A549 (cell line): ENCODE measurements around the gene FOXC2. TPM values are rescaled to one million over a fixed set of nuclear protein-coding genes. Genes with fewer than 3 reads are reported as not detected.

Source experiments
- ATAC-seq, 2 experiments: fragments of 200-7000 bp in 1 of 2; fragments of >200 bp in 1 of 2; cut with Nextera tagmentation in 1 of 2; cut with Tn5 transposase in 1 of 2; 3 replicates each; pipeline versions ENCODE4 v1.8.0 to v1.9.1; 2018 to 2020; ENCODE audit warnings: mild to moderate bottlenecking in 1 of 2, moderate library complexity in 1 of 2
- CTCF ChIA-PET: fragments of 300-600 bp; sonication (Branson Sonifier 250); formaldehyde crosslinking; extraction: SDS; loops from one replicate; lab custom pipeline; 2021; ENCODE audit warnings: antibody characterized with exemption, inconsistent platforms; lab: Yijun Ruan, JAX
- POLR2A ChIA-PET: fragments of 350-600 bp; formaldehyde crosslinking; extraction: SDS; loops from one replicate; lab custom pipeline; 2021; ENCODE audit warnings: antibody characterized with exemption, inconsistent platforms; lab: Yijun Ruan, JAX
- DNase-seq, 2 experiments: peaks; one replicate each; pipeline versions ENCODE4 v3.0.0 to v3.0.0-alpha.2; 2011 to 2016; ENCODE audit warnings: low read depth in 1 of 2, low spot score in 1 of 2
- FAIRE-seq: peaks from 2 replicates; lab custom pipeline; 2011; peaks lifted over from hg19 to GRCh38; lab: Jason Lieb, UNC
- H3K27ac ChIP-seq, 2 experiments: fragments of >200 bp; sonication (Bioruptor Twin); formaldehyde crosslinking; 3 replicates each; pipeline ENCODE4 v1.5.1; 2016 to 2017
- H3K4me1 ChIP-seq: fragments of >200 bp; sonication (Bioruptor Twin); formaldehyde crosslinking; 3 replicates; pipeline ENCODE4 v1.6.1; 2016
- H3K4me2 ChIP-seq: fragments of >200 bp; sonication (Bioruptor Twin); formaldehyde crosslinking; 3 replicates; pipeline ENCODE4 v1.6.1; 2016
- H3K4me3 ChIP-seq: fragments of >200 bp; sonication (Bioruptor Twin); formaldehyde crosslinking; 3 replicates; pipeline ENCODE4 v1.5.1; 2016
- H3K9me3 ChIP-seq: fragments of >200 bp; sonication (Bioruptor Twin); formaldehyde crosslinking; 3 replicates; pipeline ENCODE4 v1.6.1; 2016
- ATOH8 ChIP-seq: fragments of 250-450 bp; sonication (Bioruptor Pico); IDR thresholded peaks from 2 replicates; pipeline ENCODE4 v1.5.0; 2020; ENCODE audit warnings: low read depth, mild to moderate bottlenecking, moderate library complexity
- CBX8 ChIP-seq: fragments of 200-600 bp; sonication (generic); IDR thresholded peaks from 2 replicates; pipeline ENCODE4 v1.6.1; 2016
- EHF ChIP-seq: fragments of 250-450 bp; sonication (Bioruptor Pico); IDR thresholded peaks from 2 replicates; pipeline ENCODE4 v1.5.0; 2020; ENCODE audit warnings: mild to moderate bottlenecking
- FOSB ChIP-seq: fragments of 250-450 bp; sonication (Bioruptor Pico); IDR thresholded peaks from 2 replicates; pipeline ENCODE4 v1.5.0; 2020; ENCODE audit warnings: mild to moderate bottlenecking, moderate library complexity
- HOXB13 ChIP-seq: fragments of 250-450 bp; sonication (Bioruptor Pico); IDR thresholded peaks from 2 replicates; pipeline ENCODE4 v1.5.0; 2020; ENCODE audit warnings: low read depth, mild to moderate bottlenecking, moderate library complexity
- JUN ChIP-seq, 2 experiments: fragments of >200 bp; sonication (Bioruptor Twin); formaldehyde crosslinking; IDR thresholded peaks; 2 replicates in 1 of 2; 3 replicates in 1 of 2; pipeline ENCODE4 v1.6.1; 2016 to 2017
- JUNB ChIP-seq: fragments of >200 bp; sonication (Bioruptor Twin); formaldehyde crosslinking; IDR thresholded peaks from 2 replicates; pipeline ENCODE4 v1.6.1; 2016
- MAX ChIP-seq: IDR thresholded peaks from 2 replicates; pipeline ENCODE4 v1.6.1; 2012
- NFE2L2 ChIP-seq: fragments of 150-350 bp; conservative IDR thresholded peaks from 2 replicates; pipeline ENCODE4 v1.6.1; 2014; ENCODE audit warnings: low read length
- PBX3 ChIP-seq: IDR thresholded peaks from 2 replicates; pipeline ENCODE4 v1.6.1; 2012
- PHF8 ChIP-seq: fragments of 200-600 bp; sonication (generic); IDR thresholded peaks from 2 replicates; pipeline ENCODE4 v1.6.1; 2016; ENCODE audit warnings: low read depth, mild to moderate bottlenecking, antibody characterized with exemption, moderate library complexity, borderline replicate concordance
- POLR2A ChIP-seq: IDR thresholded peaks from 2 replicates; pipeline ENCODE4 v1.6.1; 2012; ENCODE audit warnings: mild to moderate bottlenecking, low read length
- POLR2AphosphoS2 ChIP-seq: conservative IDR thresholded peaks from 2 replicates; pipeline ENCODE4 v1.6.1; 2012; ENCODE audit warnings: low read length, improper control_type of control experiment, inconsistent platforms
- RAD21 ChIP-seq, 2 experiments: fragments of >200 bp in 1 of 2; sonication (Bioruptor Twin) in 1 of 2; formaldehyde crosslinking in 1 of 2; IDR thresholded peaks in 1 of 2; conservative IDR thresholded peaks in 1 of 2; 2 replicates in 1 of 2; 3 replicates in 1 of 2; pipeline ENCODE4 v1.6.1; 2012 to 2018; ENCODE audit warnings: inconsistent platforms in 1 of 2
- RARB ChIP-seq: fragments of 250-450 bp; sonication (Bioruptor Pico); IDR thresholded peaks from 2 replicates; pipeline ENCODE4 v1.8.0; 2021; ENCODE audit warnings: mild to moderate bottlenecking, moderate library complexity
- SMC3 ChIP-seq: fragments of >200 bp; sonication (Bioruptor Twin); formaldehyde crosslinking; IDR thresholded peaks from 3 replicates; pipeline ENCODE4 v1.6.1; 2018; ENCODE audit warnings: inconsistent platforms
- SREBF2 ChIP-seq: fragments of 450-650 bp; IDR thresholded peaks from 2 replicates; pipeline ENCODE4 v1.6.1; 2014; ENCODE audit warnings: mild to moderate bottlenecking, moderate library complexity
- ZC3H11A ChIP-seq: fragments of 450-650 bp; IDR thresholded peaks from 2 replicates; pipeline ENCODE4 v1.6.1; 2014; ENCODE audit warnings: antibody characterized with exemption, mild to moderate bottlenecking
- ZSCAN20 ChIP-seq: fragments of 250-450 bp; sonication (Bioruptor Pico); IDR thresholded peaks from 2 replicates; pipeline ENCODE4 v1.8.0; 2022; ENCODE audit warnings: mild to moderate bottlenecking, moderate library complexity
- WGBS: methylation state at CpG from one replicate; pipeline ENCODE4 v1.1.6; 2017; ENCODE audit errors: missing lambda C conversion rate; 5-methylcytosine and 5-hydroxymethylcytosine counted together
- polyA plus RNA-seq, 4 experiments: library from polyadenylated mRNA; depleted of rRNA in 3 of 4; stranded (reverse); fragments of >200 nt; fragmentation: RNase III in 1 of 4; extraction: RNeasy Plus Mini Kit Qiagen cat#74134 plus additional on column Dnase treatment in 1 of 4; gene quantifications; 2 replicates in 3 of 4; 3 replicates in 1 of 4; pipeline ENCODE4 v1.2.3, GENCODE V29; 2011 to 2017
- TF ChIP-seq, protein P1 (sequence below): fragments of >200 bp; sonication (Bioruptor Twin); formaldehyde crosslinking; IDR thresholded peaks from 2 replicates; pipeline ENCODE4 v1.6.1; 2016
- TF ChIP-seq, protein P2 (sequence below): fragments of 450-650 bp; IDR thresholded peaks from 2 replicates; pipeline ENCODE4 v1.6.1; 2014; ENCODE audit warnings: antibody characterized with exemption
- TF ChIP-seq, protein P3 (sequence below): fragments of 250-450 bp; sonication (Bioruptor Pico); IDR thresholded peaks from 2 replicates; pipeline ENCODE4 v1.5.0; 2021; ENCODE audit warnings: mild to moderate bottlenecking, moderate library complexity, borderline replicate concordance
- TF ChIP-seq, protein P4 (sequence below): fragments of 150-350 bp; IDR thresholded peaks from 2 replicates; pipeline ENCODE4 v1.6.1; 2014; ENCODE audit warnings: low read depth, mild to moderate bottlenecking, low read length

The FOXC2 gene
- polyA plus RNA-seq, 2 of the 4 experiments (the other 2 are of a cell fraction) = 0.06 to 0.28 TPM

DNA sequence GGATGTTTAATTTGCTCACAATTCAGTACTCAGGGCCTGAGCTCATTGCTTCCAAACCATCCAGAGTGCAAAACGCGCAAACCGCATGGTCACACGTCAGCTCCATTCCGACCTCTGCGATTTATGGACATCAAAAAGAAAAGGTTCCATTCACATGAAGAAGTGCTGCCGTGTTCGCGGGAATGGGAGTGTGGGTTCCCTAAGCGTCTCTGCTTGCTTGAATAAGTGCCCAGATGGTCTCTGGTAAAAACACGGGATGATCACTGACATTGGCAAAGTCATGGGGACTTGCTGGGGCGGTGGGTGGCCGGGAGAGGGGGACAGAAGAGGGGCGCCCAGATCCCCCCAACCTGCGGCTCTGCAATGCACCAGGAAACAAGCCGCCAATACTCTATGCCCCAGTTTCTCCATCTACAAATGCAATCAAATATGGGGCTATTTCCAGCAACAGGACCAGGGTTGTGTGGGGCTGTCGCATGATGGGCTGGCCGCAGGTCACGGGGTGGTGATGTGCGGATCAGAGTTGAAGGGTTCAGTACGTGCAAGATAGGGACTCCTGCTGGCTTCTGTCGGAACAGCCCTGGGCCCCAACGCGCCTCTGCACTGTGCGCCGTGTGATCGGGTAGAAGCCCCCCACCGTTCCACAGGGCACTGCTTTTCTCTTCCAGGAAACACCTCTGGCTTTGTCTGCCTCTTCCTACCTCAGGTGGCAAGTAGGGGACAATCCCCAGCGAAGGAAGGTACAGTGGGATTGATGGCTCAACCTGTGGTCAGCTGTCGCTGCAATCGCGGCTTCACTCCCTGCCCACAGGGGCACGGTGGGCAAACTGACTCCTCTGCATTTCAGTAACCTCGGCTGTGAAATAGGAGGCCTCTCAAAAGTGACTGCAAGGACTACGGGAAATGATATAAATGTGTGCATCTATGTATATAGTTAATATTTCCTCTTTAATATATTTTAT lies 45.1 kb upstream of the FOXC2 start (continued):
- TF ChIP-seq, protein P1, sequence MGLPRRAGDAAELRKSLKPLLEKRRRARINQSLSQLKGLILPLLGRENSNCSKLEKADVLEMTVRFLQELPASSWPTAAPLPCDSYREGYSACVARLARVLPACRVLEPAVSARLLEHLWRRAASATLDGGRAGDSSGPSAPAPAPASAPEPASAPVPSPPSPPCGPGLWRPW = no peak
- TF ChIP-seq JUNB = no peak
- TF ChIP-seq RARB = no peak
- TF ChIP-seq JUN (IDR thresholded peaks at IDR 0.05) = no peak
- no peak for TF ChIP-seq HOXB13 (CRISPR knock-in tag)
- TF ChIP-seq, protein P2, sequence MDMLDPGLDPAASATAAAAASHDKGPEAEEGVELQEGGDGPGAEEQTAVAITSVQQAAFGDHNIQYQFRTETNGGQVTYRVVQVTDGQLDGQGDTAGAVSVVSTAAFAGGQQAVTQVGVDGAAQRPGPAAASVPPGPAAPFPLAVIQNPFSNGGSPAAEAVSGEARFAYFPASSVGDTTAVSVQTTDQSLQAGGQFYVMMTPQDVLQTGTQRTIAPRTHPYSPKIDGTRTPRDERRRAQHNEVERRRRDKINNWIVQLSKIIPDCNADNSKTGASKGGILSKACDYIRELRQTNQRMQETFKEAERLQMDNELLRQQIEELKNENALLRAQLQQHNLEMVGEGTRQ = no peak
- no peak for TF ChIP-seq NFE2L2

- H3K9me3 ChIP-seq = 0 out of 3 replicates have a peak, but pooled peaks cover 1% of the 10 kb centered on the region
- ATAC-seq (no peak), FAIRE-seq (no peak), DNase-seq (no peak)
- no peaks in the 10 kb centered on the region for H3K4me1 ChIP-seq
- ChIA-PET POLR2A (no interaction called here), CTCF (interaction anchor here (1.6 to 10.4 kb wide), 4 partner anchors 16 to 701 kb away, joined by 3 to 321 read pairs (median 6); no protein-coding TSS in a partner anchor)
- H3K27ac ChIP-seq = no peak overlapping the region
- TF ChIP-seq, protein P1 = no peak
- no peak for TF ChIP-seq ATOH8 (CRISPR knock-in tag)
- TF ChIP-seq, protein P3, sequence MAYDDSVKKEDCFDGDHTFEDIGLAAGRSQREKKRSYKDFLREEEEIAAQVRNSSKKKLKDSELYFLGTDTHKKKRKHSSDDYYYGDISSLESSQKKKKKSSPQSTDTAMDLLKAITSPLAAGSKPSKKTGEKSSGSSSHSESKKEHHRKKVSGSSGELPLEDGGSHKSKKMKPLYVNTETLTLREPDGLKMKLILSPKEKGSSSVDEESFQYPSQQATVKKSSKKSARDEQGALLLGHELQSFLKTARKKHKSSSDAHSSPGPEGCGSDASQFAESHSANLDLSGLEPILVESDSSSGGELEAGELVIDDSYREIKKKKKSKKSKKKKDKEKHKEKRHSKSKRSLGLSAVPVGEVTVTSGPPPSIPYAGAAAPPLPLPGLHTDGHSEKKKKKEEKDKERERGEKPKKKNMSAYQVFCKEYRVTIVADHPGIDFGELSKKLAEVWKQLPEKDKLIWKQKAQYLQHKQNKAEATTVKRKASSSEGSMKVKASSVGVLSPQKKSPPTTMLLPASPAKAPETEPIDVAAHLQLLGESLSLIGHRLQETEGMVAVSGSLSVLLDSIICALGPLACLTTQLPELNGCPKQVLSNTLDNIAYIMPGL = no peak
- TF ChIP-seq SREBF2 = no peak
- no peak for TF ChIP-seq ZC3H11A
- TF ChIP-seq PBX3 = no peak
- TF ChIP-seq PHF8 = no peak
- no peak for TF ChIP-seq POLR2AphosphoS2
- no peak for TF ChIP-seq CBX8
- TF ChIP-seq FOSB (CRISPR knock-in tag) = no peak
- TF ChIP-seq RAD21 (conservative IDR thresholded peaks at IDR 0.05 in 1 of 2, IDR thresholded peaks at IDR 0.05 in 1 of 2) = no peak
- TF ChIP-seq SMC3 = no peak
- no peak for TF ChIP-seq EHF
- TF ChIP-seq, protein P4, sequence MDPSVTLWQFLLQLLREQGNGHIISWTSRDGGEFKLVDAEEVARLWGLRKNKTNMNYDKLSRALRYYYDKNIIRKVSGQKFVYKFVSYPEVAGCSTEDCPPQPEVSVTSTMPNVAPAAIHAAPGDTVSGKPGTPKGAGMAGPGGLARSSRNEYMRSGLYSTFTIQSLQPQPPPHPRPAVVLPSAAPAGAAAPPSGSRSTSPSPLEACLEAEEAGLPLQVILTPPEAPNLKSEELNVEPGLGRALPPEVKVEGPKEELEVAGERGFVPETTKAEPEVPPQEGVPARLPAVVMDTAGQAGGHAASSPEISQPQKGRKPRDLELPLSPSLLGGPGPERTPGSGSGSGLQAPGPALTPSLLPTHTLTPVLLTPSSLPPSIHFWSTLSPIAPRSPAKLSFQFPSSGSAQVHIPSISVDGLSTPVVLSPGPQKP = no peak
- TF ChIP-seq, protein P2 = no peak
- no peak for TF ChIP-seq ZSCAN20 (CRISPR knock-in tag)
- no peak for TF ChIP-seq JUN (IDR thresholded peaks at IDR 0.05)
- no peak for TF ChIP-seq MAX
- no peak for TF ChIP-seq POLR2A
- H3K4me3 ChIP-seq = no peak overlapping the region
- WGBS = 76% methylated on average over 16 of the region's 16 CpGs
- H3K4me2 ChIP-seq = no peak overlapping the region
These were observed 44.0 kb upstream of the FOXC2 start for GRCh38 chr16:86522634-86523033.
